Transverse colon (tissue), 3 donors: ENCODE measurements around the gene MPPED1.

Experiments
- CTCF ChIP-seq, 5 experiments: fragments of 200-600 bp in 3 of 5; fragments of 450-650 bp in 2 of 5; sonication (generic) in 3 of 5; IDR thresholded peaks; 1 replicate in 2 of 5; 2 replicates in 3 of 5; pipeline ENCODE4 v1.5.1; 2016 to 2017; ENCODE audit warnings: antibody characterized with exemption in 5 of 5, inconsistent platforms in 3 of 5, mild to moderate bottlenecking in 2 of 5, moderate library complexity in 1 of 5
- EP300 ChIP-seq: sonication (generic); formaldehyde crosslinking; IDR thresholded peaks from one replicate; pipeline ENCODE4 v1.6.1; 2017; ENCODE audit warnings: antibody characterized with exemption, low read depth

- no peak for TF ChIP-seq CTCF (IDR thresholded peaks at IDR 0.05)
- no peak for TF ChIP-seq EP300
Observed at GRCh38 chr22:43449831-43450225, 38.0 kb downstream of the MPPED1 start.
